Trophoblast cell (in vitro differentiated cells and primary cell): ENCODE data around the gene GMPPA.

Experiments
- DNase-seq, 2 donors: peaks; one replicate each; pipeline ENCODE4 v3.0.0-alpha.2; 2016
- H2AFZ ChIP-seq: 2 replicates; pipeline ENCODE4 v1.6.1; 2013; ENCODE audit warnings: low read length, moderate library complexity, mild to moderate bottlenecking; ENCODE audit not compliant: insufficient read depth, poor library complexity
- H2AK5ac ChIP-seq: 2 replicates; pipeline ENCODE4 v1.6.1; 2013; ENCODE audit warnings: mild to moderate bottlenecking, low read length
- H2BK120ac ChIP-seq: 2 replicates; pipeline ENCODE4 v1.6.1; 2013; ENCODE audit warnings: low read length, mild to moderate bottlenecking, moderate library complexity; ENCODE audit not compliant: insufficient read depth, poor library complexity
- H2BK12ac ChIP-seq: 2 replicates; pipeline ENCODE4 v1.6.1; 2013; ENCODE audit warnings: mild to moderate bottlenecking, low read length, moderate library complexity
- H2BK5ac ChIP-seq: 2 replicates; pipeline ENCODE4 v1.6.1; 2013; ENCODE audit warnings: low read length, low read depth, moderate library complexity, mild to moderate bottlenecking; ENCODE audit not compliant: poor library complexity
- H3K14ac ChIP-seq: 2 replicates; pipeline ENCODE4 v1.6.1; 2013; ENCODE audit warnings: mild to moderate bottlenecking, low read length
- H3K18ac ChIP-seq: 2 replicates; pipeline ENCODE4 v1.6.1; 2013; ENCODE audit warnings: mild to moderate bottlenecking, low read length
- H3K23ac ChIP-seq: 2 replicates; pipeline ENCODE4 v1.6.1; 2013; ENCODE audit warnings: low read length
- H3K27ac ChIP-seq: 2 replicates; pipeline ENCODE4 v1.5.1; 2013; ENCODE audit warnings: low read depth, mild to moderate bottlenecking, inconsistent platforms, low read length, moderate library complexity
- H3K27me3 ChIP-seq: 2 replicates; pipeline ENCODE4 v1.6.1; 2013; ENCODE audit warnings: inconsistent platforms, mild to moderate bottlenecking, low read length, moderate library complexity; ENCODE audit not compliant: insufficient read depth
- H3K36me3 ChIP-seq, 2 experiments: 1 replicate in 1 of 2; 2 replicates in 1 of 2; pipeline ENCODE4 v1.6.1; 2013; ENCODE audit warnings: low read length in 2 of 2, mild to moderate bottlenecking in 2 of 2, moderate library complexity in 1 of 2; ENCODE audit not compliant: insufficient read depth in 2 of 2, control insufficient read depth in 1 of 2
- H3K4ac ChIP-seq: 2 replicates; pipeline ENCODE4 v1.6.1; 2013; ENCODE audit warnings: low read depth, mild to moderate bottlenecking, low read length, moderate library complexity
- H3K4me1 ChIP-seq, 2 experiments: 1 replicate in 1 of 2; 2 replicates in 1 of 2; pipeline ENCODE4 v1.6.1; 2013; ENCODE audit warnings: low read length in 2 of 2, mild to moderate bottlenecking in 2 of 2, moderate library complexity in 1 of 2; ENCODE audit not compliant: insufficient read depth in 2 of 2, control insufficient read depth in 1 of 2
- H3K4me2 ChIP-seq: 2 replicates; pipeline ENCODE4 v1.6.1; 2013; ENCODE audit warnings: inconsistent platforms, mild to moderate bottlenecking, low read length, moderate library complexity
- H3K4me3 ChIP-seq: 2 replicates; pipeline ENCODE4 v1.5.1; 2013; ENCODE audit warnings: mild to moderate bottlenecking, low read depth, low read length, inconsistent platforms
- H3K79me1 ChIP-seq: one replicate; pipeline ENCODE4 v1.6.1; 2013; ENCODE audit warnings: low read length
- H3K79me2 ChIP-seq: 2 replicates; pipeline ENCODE4 v1.6.1; 2013; ENCODE audit warnings: low read length, mild to moderate bottlenecking; ENCODE audit not compliant: control insufficient read depth, insufficient read depth, poor library complexity
- H3K9ac ChIP-seq: 2 replicates; pipeline ENCODE4 v1.6.1; 2013; ENCODE audit warnings: mild to moderate bottlenecking, low read length
- H3K9me3 ChIP-seq: 2 replicates; pipeline ENCODE4 v1.6.1; 2013; ENCODE audit warnings: low read depth, mild to moderate bottlenecking, control low read depth, inconsistent platforms, low read length; ENCODE audit not compliant: insufficient read depth
- H4K12ac ChIP-seq: 2 replicates; pipeline ENCODE4 v1.6.1; 2013; ENCODE audit warnings: low read depth, mild to moderate bottlenecking, low read length, moderate library complexity
- H4K8ac ChIP-seq: 2 replicates; pipeline ENCODE4 v1.6.1; 2013; ENCODE audit warnings: low read depth, mild to moderate bottlenecking, low read length, moderate library complexity
- H4K91ac ChIP-seq: one replicate; pipeline ENCODE4 v1.6.1; 2013; ENCODE audit warnings: low read depth, mild to moderate bottlenecking, low read length, moderate library complexity
- whole genome bisulfite sequencing: extraction: QIAGEN DNeasy Blood & Tissue Kit; methylation state at CpG from one replicate; pipeline ENCODE4 v1.1.7; 2013; ENCODE audit warnings: missing lambda C conversion rate; ENCODE audit not compliant: insufficient read length, insufficient coverage; ENCODE audit errors: extremely low coverage; 5-methylcytosine and 5-hydroxymethylcytosine counted together

GMPPA gene

GRCh38 chr2:219477815-219478214, 20.9 kb upstream of the GMPPA start:
- no CpG with 5 or more reads among the region's 15 CpGs for WGBS
- Histone ChIP-seq H2BK120ac (no peak overlapping the region), H3K4me1 (peaks cover 3% of the 10 kb centered on the region in 2 experiments), H3K36me3 (no peaks in the 10 kb centered on the region), H4K8ac (no peak overlapping the region), H3K9me3 (peaks cover 1% of the 10 kb centered on the region), H3K79me1 (no peaks in the 10 kb centered on the region), H3K27me3 (peaks cover 4% of the 10 kb centered on the region), H2AK5ac (no peak overlapping the region), H4K91ac (no peak overlapping the region), H3K14ac (no peak overlapping the region), H4K12ac (no peak overlapping the region), H3K27ac (no peak overlapping the region), H2BK12ac (no peak overlapping the region), H3K4me2 (no peak overlapping the region), H3K79me2 (no peaks in the 10 kb centered on the region), H3K9ac (no peak overlapping the region), H3K18ac (no peak overlapping the region), H2AFZ (no peak overlapping the region), H3K23ac (no peak overlapping the region), H3K4me3 (no peak overlapping the region), H3K4ac (no peak overlapping the region), H2BK5ac (no peak overlapping the region)
- DNase-seq = no peak

- no peak overlapping the region for H3K18ac ChIP-seq
- no peak overlapping the region for H2BK120ac ChIP-seq
- no peak overlapping the region for H2BK12ac ChIP-seq
- no peak overlapping the region for H3K14ac ChIP-seq
- H3K4me3 ChIP-seq = no peak overlapping the region
- WGBS = no CpG with 5 or more reads among the region's 8 CpGs
- H3K27ac ChIP-seq = no peak overlapping the region
- H4K91ac ChIP-seq = no peak overlapping the region
- no peak overlapping the region for H2AK5ac ChIP-seq
- H4K12ac ChIP-seq = no peak overlapping the region
- H4K8ac ChIP-seq = no peak overlapping the region
- H3K4me1 ChIP-seq = no peaks in the 10 kb centered on the region
- no peak overlapping the region for H3K4me2 ChIP-seq
- DNase-seq = no peak
- H3K9me3 ChIP-seq = peaks cover 1% of the 10 kb centered on the region
- H2AFZ ChIP-seq = no peak overlapping the region
- H3K23ac ChIP-seq = no peak overlapping the region
- H2BK5ac ChIP-seq = no peak overlapping the region
- H3K4ac ChIP-seq = no peak overlapping the region
- no peaks in the 10 kb centered on the region for H3K79me1 ChIP-seq
- no peaks in the 10 kb centered on the region for H3K36me3 ChIP-seq
- H3K27me3 ChIP-seq = peaks cover 14% of the 10 kb centered on the region
- no peak overlapping the region for H3K9ac ChIP-seq
- no peaks in the 10 kb centered on the region for H3K79me2 ChIP-seq
These were observed 19.8 kb upstream of the GMPPA start for GRCh38 chr2:219478916-219479315.

GRCh38 chr2:219480004-219480403, 18.7 kb upstream of the GMPPA start:
- Histone ChIP-seq H4K8ac (no peak overlapping the region), H3K14ac (no peak overlapping the region), H3K9me3 (peaks cover 1% of the 10 kb centered on the region), H2AFZ (no peak overlapping the region), H3K79me1 (no peaks in the 10 kb centered on the region), H3K18ac (no peak overlapping the region), H2BK120ac (no peak overlapping the region), H2BK12ac (no peak overlapping the region), H4K91ac (no peak overlapping the region), H3K36me3 (no peaks in the 10 kb centered on the region), H4K12ac (no peak overlapping the region), H3K23ac (no peak overlapping the region), H3K4me3 (no peak overlapping the region), H3K27me3 (peaks cover 25% of the 10 kb centered on the region), H2BK5ac (no peak overlapping the region), H3K27ac (no peak overlapping the region), H3K4ac (no peak overlapping the region), H3K79me2 (no peaks in the 10 kb centered on the region), H2AK5ac (no peak overlapping the region), H3K4me2 (no peak overlapping the region), H3K9ac (no peak overlapping the region), H3K4me1 (peaks cover 4% of the 10 kb centered on the region in 2 experiments)
- no CpG with 5 or more reads among the region's 8 CpGs for WGBS
- no peak for DNase-seq

- H3K14ac ChIP-seq = no peak overlapping the region
- no CpG with 5 or more reads among the region's 17 CpGs for WGBS
- H3K9ac ChIP-seq = no peak overlapping the region
- H3K4me1 ChIP-seq = peaks cover 4 to 7% of the 10 kb centered on the region in 2 experiments
- peaks cover 35% of the 10 kb centered on the region for H3K27me3 ChIP-seq
- no peak overlapping the region for H2BK12ac ChIP-seq
- no peak overlapping the region for H3K23ac ChIP-seq
- H3K4ac ChIP-seq = no peak overlapping the region
- H3K9me3 ChIP-seq = peaks cover 1% of the 10 kb centered on the region
- H2BK5ac ChIP-seq = no peak overlapping the region
- no peaks in the 10 kb centered on the region for H3K79me1 ChIP-seq
- H2AK5ac ChIP-seq = no peak overlapping the region
- no peak overlapping the region for H4K91ac ChIP-seq
- H3K27ac ChIP-seq = no peak overlapping the region
- no peak overlapping the region for H2BK120ac ChIP-seq
- DNase-seq = no peak
- H3K36me3 ChIP-seq = no peaks in the 10 kb centered on the region
- no peaks in the 10 kb centered on the region for H3K79me2 ChIP-seq
- H4K12ac ChIP-seq = no peak overlapping the region
- no peak overlapping the region for H4K8ac ChIP-seq
- no peak overlapping the region for H3K4me2 ChIP-seq
- H3K4me3 ChIP-seq = no peak overlapping the region
- no peak overlapping the region for H2AFZ ChIP-seq
- H3K18ac ChIP-seq = no peak overlapping the region
These were observed 15.9 kb upstream of the GMPPA start for GRCh38 chr2:219482674-219483405.
